HepG2 (cell line): Measurements from ENCODE around the gene TMEM63B. TPM values are rescaled to one million over a fixed set of nuclear protein-coding genes. Genes with fewer than 3 reads are reported as not detected.
A peak's percentile ranks its signal among the peaks of the same experiment; 100 is the strongest.

ENCODE experiments used
- ATAC-seq: fragments of 200-7000 bp; cut with Tn5 transposase; 3 replicates; pipeline ENCODE4 v1.9.1; 2020; ENCODE audit warnings: mild to moderate bottlenecking, moderate library complexity
- BruUV-seq: library from RNA; stranded (reverse); fragments of 400-500 nt; replicated peaks from 2 replicates; lab custom pipeline; 2021; lab: Mats Ljungman, UMichigan
- CTCF ChIA-PET: fragments of 300-600 bp; formaldehyde crosslinking; extraction: SDS; loops from one replicate; lab custom pipeline; 2021; ENCODE audit warnings: low total read pairs, inconsistent platforms, low intra/inter-chr PET ratio; lab: Yijun Ruan, JAX
- POLR2A ChIA-PET: fragments of 350-600 bp; sonication (Branson Sonifier 250); formaldehyde crosslinking; loops from one replicate; lab custom pipeline; 2020; ENCODE audit warnings: antibody characterized with exemption, inconsistent platforms; lab: Yijun Ruan, JAX
- DNase-seq: peaks from one replicate; pipeline ENCODE4 v3.0.0-alpha.2; 2015; ENCODE audit warnings: low spot score
- FAIRE-seq: peaks from 3 replicates; lab custom pipeline; 2011; peaks lifted over from hg19 to GRCh38; lab: Jason Lieb, UNC
- H2AFZ ChIP-seq: one replicate; pipeline ENCODE4 v1.6.1; 2011; ENCODE audit warnings: low read length, inconsistent platforms
- H3K27ac ChIP-seq: fragments of 300-600 bp; 3 replicates; pipeline ENCODE4 v1.8.0; 2011; ENCODE audit warnings: mixed run types, mild to moderate bottlenecking, mixed read lengths, low read length, inconsistent platforms; ENCODE audit not compliant: insufficient read depth; ENCODE audit errors: extremely low read length
- H3K27me3 ChIP-seq, 2 experiments: fragments of 200-600 bp in 1 of 2; 2 replicates in 1 of 2; 3 replicates in 1 of 2; pipeline versions ENCODE4 v1.6.0 to v1.8.0; 2011; ENCODE audit warnings: low read length in 2 of 2, mild to moderate bottlenecking in 2 of 2, moderate library complexity in 2 of 2, inconsistent platforms in 1 of 2; ENCODE audit not compliant: insufficient read depth in 2 of 2, control insufficient read depth in 1 of 2
- H3K36me3 ChIP-seq, 2 experiments: fragments of 200-600 bp in 1 of 2; replicated peaks in 1 of 2; 2 replicates in 1 of 2; 3 replicates in 1 of 2; pipeline versions ENCODE4 v1.5.1 to v1.8.0; 2011; ENCODE audit warnings: low read length in 2 of 2, inconsistent platforms in 1 of 2; ENCODE audit not compliant: insufficient read depth in 2 of 2, control insufficient read depth in 1 of 2
- H3K4me1 ChIP-seq: 2 replicates; pipeline ENCODE4 v1.5.1; 2012; ENCODE audit warnings: low read length, inconsistent platforms; ENCODE audit not compliant: insufficient read depth
- H3K4me2 ChIP-seq: 2 replicates; pipeline ENCODE4 v1.6.0; 2011; ENCODE audit warnings: low read depth, low read length, inconsistent platforms
- H3K4me3 ChIP-seq, 3 experiments: fragments of 200-600 bp in 1 of 3; sonication (generic), shearing (Covaris generic) in 1 of 3; replicated peaks in 1 of 3; 2 replicates each; pipeline ENCODE4 v1.5.1; 2011 to 2016; ENCODE audit warnings: low read length in 3 of 3, inconsistent platforms in 2 of 3, low read depth in 2 of 3, mild to moderate bottlenecking in 2 of 3, control low read depth in 1 of 3, mixed read lengths in 1 of 3; ENCODE audit not compliant: insufficient read depth in 1 of 3
- H3K79me2 ChIP-seq: one replicate; pipeline ENCODE4 v1.6.1; 2011; ENCODE audit warnings: low read length, inconsistent platforms; ENCODE audit not compliant: insufficient read depth
- H3K9ac ChIP-seq: 2 replicates; pipeline ENCODE4 v1.6.0; 2011; ENCODE audit warnings: mild to moderate bottlenecking, low read depth, low read length, inconsistent platforms; ENCODE audit not compliant: insufficient read depth
- H3K9me3 ChIP-seq: 2 replicates; pipeline ENCODE4 v1.5.1; 2012; ENCODE audit warnings: mild to moderate bottlenecking, low read length
- H4K20me1 ChIP-seq: 2 replicates; pipeline ENCODE4 v1.6.0; 2011; ENCODE audit warnings: inconsistent platforms, mild to moderate bottlenecking, low read length, moderate library complexity; ENCODE audit not compliant: insufficient read depth
- GATAD2A ChIP-seq: IDR thresholded peaks from 2 replicates; pipeline ENCODE4 v1.6.1; 2016
- MEIS1 ChIP-seq: sonication (generic); formaldehyde crosslinking; IDR thresholded peaks from 2 replicates; pipeline ENCODE4 v1.9.0; 2021; ENCODE audit warnings: mild to moderate bottlenecking, missing genetic modification reagents, moderate library complexity, borderline replicate concordance
- PAXIP1 ChIP-seq: sonication (generic); formaldehyde crosslinking; conservative IDR thresholded peaks from 2 replicates; pipeline ENCODE4 v1.4.0; 2020; ENCODE audit warnings: mild to moderate bottlenecking, missing genetic modification reagents, moderate library complexity
- SMAD1 ChIP-seq: sonication (generic); formaldehyde crosslinking; IDR thresholded peaks from 2 replicates; pipeline ENCODE4 v1.4.0; 2020; ENCODE audit warnings: missing genetic modification reagents, low read depth, mild to moderate bottlenecking, borderline replicate concordance
- TAF1 ChIP-seq: sonication (generic); formaldehyde crosslinking; IDR thresholded peaks from 2 replicates; pipeline ENCODE4 v1.4.0; 2020; ENCODE audit warnings: missing genetic modification reagents
- ZHX2 ChIP-seq, 2 experiments: sonication (generic) in 1 of 2; formaldehyde crosslinking in 1 of 2; IDR thresholded peaks; 2 replicates each; pipeline versions ENCODE4 v1.6.1 to v1.9.0; 2014 to 2022; ENCODE audit warnings: antibody characterized with exemption in 1 of 2, borderline replicate concordance in 1 of 2, inconsistent platforms in 1 of 2, low read depth in 1 of 2, missing genetic modification reagents in 1 of 2
- ZNF546 ChIP-seq: sonication (generic); formaldehyde crosslinking; conservative IDR thresholded peaks from 2 replicates; pipeline ENCODE4 v1.8.1; 2023; ENCODE audit warnings: mild to moderate bottlenecking, missing genetic modification reagents
- ZNF770 ChIP-seq: sonication (generic); formaldehyde crosslinking; IDR thresholded peaks from 2 replicates; pipeline ENCODE4 v1.5.0; 2020; ENCODE audit warnings: mild to moderate bottlenecking, missing genetic modification reagents
- WGBS: methylation state at CpG from one replicate; pipeline ENCODE4 v1.1.6; 2017; ENCODE audit warnings: low lambda C conversion rate; 5-methylcytosine and 5-hydroxymethylcytosine counted together
- in situ Hi-C: cut with HindIII; loops from 2 replicates; pipeline ENCODE4 v1.10.0; 2017; ENCODE audit warnings: low pct_unique_long_range_greater_than_20kb; ENCODE audit not compliant: extremely low pct_ligation_motif_present
- intact Hi-C: fragments of 100-400 bp; cut with micrococcal nuclease; formaldehyde crosslinking; loops from one replicate; pipeline ENCODE4 v1.10.0; 2022; ENCODE audit not compliant: unreplicated experiment
- polyA plus RNA-seq, 8 experiments: library from polyadenylated mRNA; depleted of rRNA in 3 of 8; stranded (reverse) in 7 of 8; unstranded in 1 of 8; fragments of >200 nt; fragmentation: Illumina TruSeq in 4 of 8; extraction: Trizol in 4 of 8; gene quantifications; 2 replicates each; pipeline versions ENCODE4 v1.2.1 to v1.2.3, GENCODE V29; 2011 to 2016; ENCODE audit warnings: low read depth in 4 of 8, missing spikeins in 1 of 8, mixed read lengths in 1 of 8; ENCODE audit not compliant: insufficient read depth in 1 of 8
- total RNA-seq, 5 experiments: library from RNA; depleted of rRNA; stranded (reverse); fragments of >200 nt; fragmentation: Illumina TruSeq; extraction: Trizol; gene quantifications; 2 replicates each; pipeline ENCODE4 v1.2.3, GENCODE V29; 2016; ENCODE audit warnings: low read depth in 1 of 5

The TMEM63B gene
- total and polyA plus RNA-seq, 2 of the 13 experiments (the other 11 are each of a cell fraction or from before 2014, with no cell fraction given) = 27.4 to 75.8 TPM

GRCh38 chr6:44117397-44118128 lies 9.8 kb upstream of the TMEM63B start (continued):
- TF ChIP-seq ZNF770 = peak; percentile 63
- TF ChIP-seq, all 625 proteins: peak for 9

- POLR2A ChIA-PET = no interaction called here
- TF ChIP-seq ZNF546 (CRISPR knock-in tag) = no peak
- 0 out of 2 replicates have a peak, but pooled peaks have one; percentile 36 for TF ChIP-seq MEIS1 (CRISPR knock-in tag)
- TF ChIP-seq GATAD2A (CRISPR knock-in tag) = no peak
- no peak for TF ChIP-seq ZHX2 (IDR thresholded peaks at IDR 0.05; ENCODE audit: low read depth)
- TF ChIP-seq ZHX2 (CRISPR knock-in tag; IDR thresholded peaks at IDR 0.05; ENCODE audit: borderline replicate concordance) = no peak
- TF ChIP-seq TAF1 (CRISPR knock-in tag) = no peak
- no peak for TF ChIP-seq SMAD1 (CRISPR knock-in tag)
- 0 out of 2 replicates have a peak, but pooled peaks have one; percentile 11 for TF ChIP-seq PAXIP1 (CRISPR knock-in tag)
- Histone ChIP-seq H2AFZ (no peak overlapping the region), H3K4me2 (peak overlapping the region; percentile 3; the same call in 1 of the 2 replicates), H3K27ac (peak overlapping the region; percentile 18), H3K9me3 (no peaks in the 10 kb centered on the region), H4K20me1 (peaks cover 76% of the 10 kb centered on the region), H3K27me3 (no peaks in the 10 kb centered on the region), H3K79me2 (peaks cover 99% of the 10 kb centered on the region), H3K4me1 (peaks cover 100% of the 10 kb centered on the region), H3K4me3 (no peak overlapping the region), H3K9ac (0 out of 2 replicates have a peak overlapping the region, but pooled peaks have one; percentile 3), H3K36me3 (peaks cover 7 to 29% of the 10 kb centered on the region in 2 experiments)
- CTCF ChIA-PET = interaction anchor here (1.1 kb wide), 1 partner anchor 32 kb away, joined by 3 read pairs; no protein-coding TSS in a partner anchor
- intact Hi-C loops (no loop called here), in situ Hi-C loops (no loop called here)
- no TSS peak for BruUV-seq
- ATAC-seq (peak; percentile 17; the same call in 1 of the 3 replicates), FAIRE-seq (no peak), DNase-seq (no peak)
- 82% methylated on average over 5 of the region's 5 CpGs for WGBS
Measured at GRCh38 chr6:44119704-44120262, 7.6 kb upstream of the TMEM63B start.
